Amniotic stem cell (primary cell): ENCODE results near the gene ENTPD6.

Experiments
- DNase-seq: peaks from one replicate; lab custom pipeline; 2025; lab: John Stamatoyannopoulos, UW

The ENTPD6 gene

GRCh38 chr20:25209400-25209799 is 13.9 kb downstream of the ENTPD6 start:
- no peak for DNase-seq

- DNase-seq, result no peak
Measured at GRCh38 chr20:25209911-25210310, 14.4 kb downstream of the ENTPD6 start.

- no peak for DNase-seq
Measured at GRCh38 chr20:25211273-25211672, 15.8 kb downstream of the ENTPD6 start.

GRCh38 chr20:25212242-25212641 is 16.7 kb downstream of the ENTPD6 start:
- DNase-seq, result no peak

GRCh38 chr20:25213566-25214425 is 18.3 kb downstream of the ENTPD6 start:
- DNase-seq, result no peak

- DNase-seq, result no peak
Measured at GRCh38 chr20:25214426-25214790, 18.9 kb downstream of the ENTPD6 start.

- no peak for DNase-seq
Measured at GRCh38 chr20:25214819-25215218, 19.3 kb downstream of the ENTPD6 start.

GRCh38 chr20:25215521-25215920 is 20.0 kb downstream of the ENTPD6 start:
- DNase-seq, result no peak

GRCh38 chr20:25216199-25216945 is 20.9 kb downstream of the ENTPD6 start:
- no peak for DNase-seq

GRCh38 chr20:25217161-25218108 is 21.9 kb downstream of the ENTPD6 start:
- no peak for DNase-seq

- DNase-seq, result no peak
Measured at GRCh38 chr20:25218109-25218486, 22.6 kb downstream of the ENTPD6 start.

GRCh38 chr20:25218492-25218891 is 23.0 kb downstream of the ENTPD6 start:
- no peak for DNase-seq

GRCh38 chr20:25219365-25219764 is 23.9 kb downstream of the ENTPD6 start:
- no peak for DNase-seq

- DNase-seq, result no peak
Measured at GRCh38 chr20:25220021-25220730, 24.7 kb downstream of the ENTPD6 start.

GRCh38 chr20:25220810-25221591 is 25.5 kb downstream of the ENTPD6 start:
- DNase-seq, result no peak

- no peak for DNase-seq
Measured at GRCh38 chr20:25221592-25222460, 26.3 kb downstream of the ENTPD6 start.

GRCh38 chr20:25222461-25223178 is 27.1 kb downstream of the ENTPD6 start:
- DNase-seq, result no peak

GRCh38 chr20:25223179-25223661 is 27.7 kb downstream of the ENTPD6 start:
- DNase-seq, result peak; percentile 67
